ENCODE measurements around the gene PLCG2.

PLCG2 gene

DNA sequence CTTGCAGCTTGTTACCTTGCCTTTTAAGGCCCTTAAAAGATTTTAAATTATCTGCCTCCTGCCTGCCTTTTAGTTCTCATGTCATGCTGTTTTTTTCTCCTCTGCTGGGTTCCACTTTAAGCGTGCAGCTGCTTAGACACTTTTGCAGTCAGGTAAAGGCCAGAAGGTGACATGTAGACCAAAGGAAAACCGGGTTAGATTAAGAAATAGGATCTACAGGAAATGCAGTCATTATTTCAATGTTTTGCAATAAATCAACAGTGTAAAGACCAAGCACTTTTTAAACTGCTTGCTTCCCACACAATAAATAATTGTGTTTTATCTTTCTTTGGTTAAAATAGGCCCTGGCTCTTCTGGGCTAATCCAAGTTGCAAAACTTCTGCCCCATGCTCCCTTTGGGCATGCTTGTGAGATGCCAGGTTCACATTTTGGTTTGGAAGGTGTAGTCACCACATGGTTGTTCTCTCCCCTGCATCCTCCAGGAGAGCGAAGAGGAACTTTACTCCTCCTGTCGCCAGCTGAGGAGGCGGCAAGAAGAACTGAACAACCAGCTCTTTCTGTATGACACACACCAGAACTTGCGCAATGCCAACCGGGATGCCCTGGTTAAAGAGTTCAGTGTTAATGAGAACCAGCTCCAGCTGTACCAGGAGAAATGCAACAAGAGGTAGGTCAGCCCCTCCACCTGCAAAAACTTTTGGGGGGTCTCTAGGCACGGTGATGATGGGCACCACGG, 177.3 kb downstream of the PLCG2 start:
- no peak overlapping the region for H3K9ac ChIP-seq (ENCODE audit: low read length)
- no peak overlapping the region for H3K27ac ChIP-seq (ENCODE audit: low read depth, low read length)
- no peak overlapping the region for H2AFZ ChIP-seq (ENCODE audit: low read depth, low read length, severe bottlenecking)
- no peak overlapping the region for H3K4me2 ChIP-seq (ENCODE audit: low read depth, low read length, poor library complexity, severe bottlenecking)
- H3K36me3 ChIP-seq (ENCODE audit: low read length) = peaks cover 55% of the 10 kb centered on the region
- peaks cover 25% of the 10 kb centered on the region for H3F3A ChIP-seq (ENCODE audit: insufficient read depth)
- no peak for TF ChIP-seq EZH2phosphoT487 (conservative IDR thresholded peaks at IDR 0.05; ENCODE audit: low read length)
- no peaks in the 10 kb centered on the region for H3K9me2 ChIP-seq (replicated peaks; ENCODE audit: insufficient read depth, low read length)
- no peaks in the 10 kb centered on the region for H3K27me3 ChIP-seq (ENCODE audit: low read length)
- H4K20me1 ChIP-seq (ENCODE audit: low read depth, low read length) = no peaks in the 10 kb centered on the region
- H3K4me3 ChIP-seq (ENCODE audit: insufficient read depth, low read length, poor library complexity, severe bottlenecking) = no peak overlapping the region
- no peaks in the 10 kb centered on the region for H3K79me2 ChIP-seq (ENCODE audit: insufficient read depth, low read length)
- H3K9me3 ChIP-seq (ENCODE audit: insufficient read depth, low read length) = no peaks in the 10 kb centered on the region

GRCh38 chr16:81964808-81965207, 185.7 kb downstream of the PLCG2 start:
- no peak overlapping the region for H2AFZ ChIP-seq (ENCODE audit: low read depth, low read length, severe bottlenecking)
- no peaks in the 10 kb centered on the region for H4K20me1 ChIP-seq (ENCODE audit: low read depth, low read length)
- H3K27me3 ChIP-seq (ENCODE audit: low read length) = no peaks in the 10 kb centered on the region
- H3K9ac ChIP-seq (ENCODE audit: low read length) = no peak overlapping the region
- H3K4me2 ChIP-seq (ENCODE audit: low read depth, low read length, poor library complexity, severe bottlenecking) = no peak overlapping the region
- no peak overlapping the region for H3K27ac ChIP-seq (ENCODE audit: low read depth, low read length)
- H3K9me2 ChIP-seq (replicated peaks; ENCODE audit: insufficient read depth, low read length) = no peaks in the 10 kb centered on the region
- H3K9me3 ChIP-seq (ENCODE audit: insufficient read depth, low read length) = no peaks in the 10 kb centered on the region
- TF ChIP-seq, protein P1, sequence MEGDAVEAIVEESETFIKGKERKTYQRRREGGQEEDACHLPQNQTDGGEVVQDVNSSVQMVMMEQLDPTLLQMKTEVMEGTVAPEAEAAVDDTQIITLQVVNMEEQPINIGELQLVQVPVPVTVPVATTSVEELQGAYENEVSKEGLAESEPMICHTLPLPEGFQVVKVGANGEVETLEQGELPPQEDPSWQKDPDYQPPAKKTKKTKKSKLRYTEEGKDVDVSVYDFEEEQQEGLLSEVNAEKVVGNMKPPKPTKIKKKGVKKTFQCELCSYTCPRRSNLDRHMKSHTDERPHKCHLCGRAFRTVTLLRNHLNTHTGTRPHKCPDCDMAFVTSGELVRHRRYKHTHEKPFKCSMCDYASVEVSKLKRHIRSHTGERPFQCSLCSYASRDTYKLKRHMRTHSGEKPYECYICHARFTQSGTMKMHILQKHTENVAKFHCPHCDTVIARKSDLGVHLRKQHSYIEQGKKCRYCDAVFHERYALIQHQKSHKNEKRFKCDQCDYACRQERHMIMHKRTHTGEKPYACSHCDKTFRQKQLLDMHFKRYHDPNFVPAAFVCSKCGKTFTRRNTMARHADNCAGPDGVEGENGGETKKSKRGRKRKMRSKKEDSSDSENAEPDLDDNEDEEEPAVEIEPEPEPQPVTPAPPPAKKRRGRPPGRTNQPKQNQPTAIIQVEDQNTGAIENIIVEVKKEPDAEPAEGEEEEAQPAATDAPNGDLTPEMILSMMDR (IDR thresholded peaks at IDR 0.05; ENCODE audit: insufficient read depth, low read length, poor library complexity, severe bottlenecking) = no peak
- no peak for TF ChIP-seq EZH2phosphoT487 (conservative IDR thresholded peaks at IDR 0.05; ENCODE audit: low read length)
- H3F3A ChIP-seq (ENCODE audit: insufficient read depth) = peaks cover 51% of the 10 kb centered on the region
- H3K79me2 ChIP-seq (ENCODE audit: insufficient read depth, low read length) = no peaks in the 10 kb centered on the region
- H3K4me3 ChIP-seq (ENCODE audit: insufficient read depth, low read length, poor library complexity, severe bottlenecking) = no peak overlapping the region
- H3K36me3 ChIP-seq (ENCODE audit: low read length) = no peaks in the 10 kb centered on the region

DNA sequence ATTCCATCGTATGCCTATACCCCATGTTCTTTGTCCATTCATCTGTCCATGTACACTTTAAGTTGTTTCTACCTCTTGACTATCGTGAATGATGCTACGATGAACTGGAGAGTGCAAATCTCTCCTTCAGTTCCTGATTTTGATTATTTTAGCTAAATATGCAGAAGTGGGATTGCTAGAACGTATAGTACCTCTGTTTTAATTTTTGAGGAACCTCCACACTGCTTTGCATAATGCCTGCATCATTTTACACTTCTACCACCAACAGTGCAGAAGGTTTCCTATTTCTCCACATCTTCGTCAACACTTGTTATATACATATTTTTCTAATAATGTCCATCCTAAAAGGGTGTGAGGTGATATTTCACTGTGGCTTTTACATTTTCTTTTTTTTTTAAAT, 188.3 kb downstream of the PLCG2 start:
- Histone ChIP-seq H3K36me3 (ENCODE audit: low read length) (no peaks in the 10 kb centered on the region), H3K9ac (ENCODE audit: low read length) (no peak overlapping the region), H3K4me2 (ENCODE audit: low read depth, low read length, poor library complexity, severe bottlenecking) (no peak overlapping the region), H3F3A (ENCODE audit: insufficient read depth) (peaks cover 32% of the 10 kb centered on the region), H3K27ac (ENCODE audit: low read depth, low read length) (no peak overlapping the region), H4K20me1 (ENCODE audit: low read depth, low read length) (no peaks in the 10 kb centered on the region), H2AFZ (ENCODE audit: low read depth, low read length, severe bottlenecking) (no peak overlapping the region), H3K27me3 (ENCODE audit: low read length) (no peaks in the 10 kb centered on the region), H3K4me3 (ENCODE audit: insufficient read depth, low read length, poor library complexity, severe bottlenecking) (no peak overlapping the region), H3K79me2 (ENCODE audit: insufficient read depth, low read length) (no peaks in the 10 kb centered on the region), H3K9me3 (ENCODE audit: insufficient read depth, low read length) (no peaks in the 10 kb centered on the region), H3K9me2 (replicated peaks; ENCODE audit: insufficient read depth, low read length) (no peaks in the 10 kb centered on the region)
- TF ChIP-seq, protein P1 (IDR thresholded peaks at IDR 0.05; ENCODE audit: insufficient read depth, low read length, poor library complexity, severe bottlenecking) = no peak
- TF ChIP-seq EZH2phosphoT487 (conservative IDR thresholded peaks at IDR 0.05; ENCODE audit: low read length) = no peak

- Histone ChIP-seq H3F3A (ENCODE audit: insufficient read depth) (no peaks in the 10 kb centered on the region), H3K4me2 (ENCODE audit: low read depth, low read length, poor library complexity, severe bottlenecking) (no peak overlapping the region), H3K36me3 (ENCODE audit: low read length) (no peaks in the 10 kb centered on the region), H3K9me3 (ENCODE audit: insufficient read depth, low read length) (no peaks in the 10 kb centered on the region), H3K9me2 (replicated peaks; ENCODE audit: insufficient read depth, low read length) (no peaks in the 10 kb centered on the region), H3K79me2 (ENCODE audit: insufficient read depth, low read length) (no peaks in the 10 kb centered on the region), H4K20me1 (ENCODE audit: low read depth, low read length) (no peaks in the 10 kb centered on the region), H3K4me3 (ENCODE audit: insufficient read depth, low read length, poor library complexity, severe bottlenecking) (no peak overlapping the region), H3K9ac (ENCODE audit: low read length) (no peak overlapping the region), H2AFZ (ENCODE audit: low read depth, low read length, severe bottlenecking) (no peak overlapping the region), H3K27ac (ENCODE audit: low read depth, low read length) (no peak overlapping the region), H3K27me3 (ENCODE audit: low read length) (no peaks in the 10 kb centered on the region)
- TF ChIP-seq, protein P1 (IDR thresholded peaks at IDR 0.05; ENCODE audit: insufficient read depth, low read length, poor library complexity, severe bottlenecking) = no peak
- no peak for TF ChIP-seq EZH2phosphoT487 (conservative IDR thresholded peaks at IDR 0.05; ENCODE audit: low read length)
Measured at GRCh38 chr16:81971853-81972252, 192.8 kb downstream of the PLCG2 start.
